Activated CD4-positive, alpha-beta T cell treated with anti-CD3 and anti-CD28 coated beads, Interleukin-2, Interleukin-4, amounts not matched to agents 100 ng/mL and 50 ng/mL, durations not matched to agents 16 hours and 8 hours (primary cell): ENCODE measurements around the gene OLFM4.

ENCODE experiments used
- DNase-seq: peaks from one replicate; pipeline ENCODE4 v3.0.0-alpha.2; 2020; ENCODE audit warnings: low spot score

The OLFM4 gene

GRCh38 chr13:53068585-53069520 lies 40.2 kb downstream of the OLFM4 start:
- DNase-seq = no peak

GRCh38 chr13:53069800-53070199 lies 41.2 kb downstream of the OLFM4 start:
- DNase-seq = no peak

- no peak for DNase-seq
These were observed 45.1 kb downstream of the OLFM4 start for GRCh38 chr13:53073711-53074110.

GRCh38 chr13:53074114-53074513 lies 45.5 kb downstream of the OLFM4 start:
- DNase-seq = no peak

- no peak for DNase-seq
These were observed 46.9 kb downstream of the OLFM4 start for GRCh38 chr13:53075356-53076041.

GRCh38 chr13:53079691-53080090 lies 51.1 kb downstream of the OLFM4 start:
- no peak for DNase-seq

GRCh38 chr13:53088871-53089270 lies 60.3 kb downstream of the OLFM4 start:
- no peak for DNase-seq

- no peak for DNase-seq
These were observed 61.3 kb downstream of the OLFM4 start for GRCh38 chr13:53089951-53090350.

GRCh38 chr13:53090461-53090860 lies 61.8 kb downstream of the OLFM4 start:
- DNase-seq = no peak

- DNase-seq = no peak
These were observed 64.3 kb downstream of the OLFM4 start for GRCh38 chr13:53092931-53093330.

GRCh38 chr13:53098455-53098854 lies 69.8 kb downstream of the OLFM4 start:
- DNase-seq = no peak

- DNase-seq = no peak
These were observed 71.9 kb downstream of the OLFM4 start for GRCh38 chr13:53100394-53101063.
